H7 (cell line): ENCODE data around the gene CALM3. TPM values are rescaled to one million over a fixed set of nuclear protein-coding genes. Genes with fewer than 3 reads are reported as not detected.
"Not testable (repeated sequence)": the region's sequence is repeated elsewhere in the genome, so short reads cannot be mapped to it uniquely, and the experiment has no call there.

Experiments
- DNase-seq: peaks from one replicate; pipeline ENCODE4 v3.0.0; 2012
- H3K27me3 ChIP-seq: 2 replicates; pipeline ENCODE4 v1.6.0; 2011; ENCODE audit warnings: mild to moderate bottlenecking, low read length; ENCODE audit not compliant: control insufficient read depth, insufficient read depth
- H3K36me3 ChIP-seq: replicated peaks from 2 replicates; pipeline ENCODE4 v1.5.1; 2011; ENCODE audit warnings: low read length; ENCODE audit not compliant: control insufficient read depth, insufficient read depth
- H3K4me3 ChIP-seq: 2 replicates; pipeline ENCODE4 v1.5.1; 2011; ENCODE audit warnings: low read depth, mild to moderate bottlenecking, control low read depth, low read length, moderate library complexity; ENCODE audit not compliant: insufficient read depth
- total RNA-seq: library from RNA; depleted of rRNA; stranded (reverse); fragments of >200 nt; shearing (Covaris generic); gene quantifications from 2 replicates; pipeline ENCODE4 v1.2.3, GENCODE V29; 2014

CALM3 gene
- total RNA-seq, 1 experiment from 2014 or later, result 202 TPM

GRCh38 chr19:46617601-46618000 is 16.5 kb downstream of the CALM3 start:
- no peak for DNase-seq
- no peaks in the 10 kb centered on the region for H3K27me3 ChIP-seq
- H3K36me3 ChIP-seq, result no peaks in the 10 kb centered on the region
- H3K4me3 ChIP-seq, result no peak overlapping the region

- H3K4me3 ChIP-seq, result no peak overlapping the region
- no peak for DNase-seq
- no peaks in the 10 kb centered on the region for H3K36me3 ChIP-seq
- no peaks in the 10 kb centered on the region for H3K27me3 ChIP-seq
Measured at GRCh38 chr19:46618670-46619231, 17.6 kb downstream of the CALM3 start.

- Histone ChIP-seq H3K27me3 (no peaks in the 10 kb centered on the region), H3K36me3 (no peaks in the 10 kb centered on the region)
Measured at GRCh38 chr19:46620267-46620666, 19.1 kb downstream of the CALM3 start.

GRCh38 chr19:46620716-46621115 is 19.6 kb downstream of the CALM3 start:
- DNase-seq, result no peak
- H3K36me3 ChIP-seq, result no peaks in the 10 kb centered on the region

More at GRCh38 chr19:46620267-46620666, 19.1 kb downstream of the CALM3 start:
- DNase-seq, result no peak
- no peak overlapping the region for H3K4me3 ChIP-seq

GRCh38 chr19:46621191-46622117 is 20.3 kb downstream of the CALM3 start:
- no peak overlapping the region for H3K4me3 ChIP-seq
- no peaks in the 10 kb centered on the region for H3K36me3 ChIP-seq
- H3K27me3 ChIP-seq, result no peaks in the 10 kb centered on the region
- DNase-seq, result peak; percentile 77

More at GRCh38 chr19:46620716-46621115, 19.6 kb downstream of the CALM3 start:
- H3K4me3 ChIP-seq, result no peak overlapping the region
- no peaks in the 10 kb centered on the region for H3K27me3 ChIP-seq

- Histone ChIP-seq H3K4me3 (no peak overlapping the region), H3K27me3 (no peaks in the 10 kb centered on the region), H3K36me3 (no peaks in the 10 kb centered on the region)
- DNase-seq, result no peak
Measured at GRCh38 chr19:46622118-46622446, 21.0 kb downstream of the CALM3 start.

- no peak for DNase-seq
- Histone ChIP-seq H3K27me3 (no peaks in the 10 kb centered on the region), H3K4me3 (no peak overlapping the region), H3K36me3 (no peaks in the 10 kb centered on the region)
Measured at GRCh38 chr19:46623915-46624502, 22.9 kb downstream of the CALM3 start.

GRCh38 chr19:46624958-46625661 is 24.0 kb downstream of the CALM3 start, which contains the start of gene PTGIR:
Gene PTGIR (minus strand): TSS chr19:46625089. CDS start chr19:46624225, 864 bp downstream.
- DNase-seq, result peak; percentile 79
- H3K4me3 ChIP-seq, result no peak within 1 kb of the TSS

GRCh38 chr19:46625731-46626130 is 24.6 kb downstream of the CALM3 start:
- no peaks in the 10 kb centered on the region; the same call in 1 of the 2 replicates for H3K27me3 ChIP-seq
- no peak for DNase-seq
- no peak overlapping the region for H3K4me3 ChIP-seq
- H3K36me3 ChIP-seq, result no peaks in the 10 kb centered on the region

More at GRCh38 chr19:46624958-46625661, 24.0 kb downstream of the CALM3 start, which contains the start of gene PTGIR:
- H3K27me3 ChIP-seq, result no peaks in the 10 kb centered on the region
- no peaks in the 10 kb centered on the region for H3K36me3 ChIP-seq

GRCh38 chr19:46626446-46626845 is 25.3 kb downstream of the CALM3 start:
- H3K27me3 ChIP-seq, result peaks cover under 1% of the 10 kb centered on the region; the same call in 1 of the 2 replicates
- no peak overlapping the region for H3K4me3 ChIP-seq
- no peaks in the 10 kb centered on the region for H3K36me3 ChIP-seq
- no peak for DNase-seq

- H3K4me3 ChIP-seq, H3K36me3 ChIP-seq, DNase-seq: not testable (repeated sequence)
- peaks cover 16% of the 10 kb centered on the region for H3K27me3 ChIP-seq
Measured at GRCh38 chr19:46628970-46629369, 27.8 kb downstream of the CALM3 start.

GRCh38 chr19:46629546-46630025 is 28.5 kb downstream of the CALM3 start:
- Histone ChIP-seq H3K4me3 (no peak overlapping the region), H3K36me3 (no peaks in the 10 kb centered on the region), H3K27me3 (peaks cover 19% of the 10 kb centered on the region)
- DNase-seq, result no peak

GRCh38 chr19:46630586-46631205 is 29.6 kb downstream of the CALM3 start:
- H3K27me3 ChIP-seq, result peaks cover 27% of the 10 kb centered on the region
- DNase-seq, result no peak
- H3K36me3 ChIP-seq, result no peaks in the 10 kb centered on the region
- no peak overlapping the region for H3K4me3 ChIP-seq

GRCh38 chr19:46631481-46631880 is 30.4 kb downstream of the CALM3 start:
- Histone ChIP-seq H3K4me3 (no peak overlapping the region), H3K36me3 (no peaks in the 10 kb centered on the region), H3K27me3 (peaks cover 35% of the 10 kb centered on the region)
- no peak for DNase-seq
